H54 (cell line): ENCODE data around the gene PFN4.
"Not testable (repeated sequence)": the region's sequence is repeated elsewhere in the genome, so short reads cannot be mapped to it uniquely, and the experiment has no call there.

Experiments
- DNase-seq: peaks from one replicate; pipeline ENCODE4 v3.0.0; 2011; ENCODE audit warnings: low spot score, mixed read lengths; ENCODE audit not compliant: insufficient read length
- FAIRE-seq: peaks from 3 replicates; lab custom pipeline; 2011; peaks lifted over from hg19 to GRCh38; lab: Jason Lieb, UNC
- POLR2A ChIP-seq: IDR thresholded peaks from 2 replicates; pipeline ENCODE4 v1.6.1; 2011; ENCODE audit warnings: low read depth, mild to moderate bottlenecking, low read length

PFN4 gene

GRCh38 chr2:24125956-24126355 is 2.8 kb upstream of the PFN4 start:
- FAIRE-seq (no peak), DNase-seq (no peak)
- no peak for TF ChIP-seq POLR2A

GRCh38 chr2:24123922-24124580 is 917 bp upstream of the PFN4 start:
- FAIRE-seq, result no peak
- no peak for TF ChIP-seq POLR2A
- peak; percentile 29 for DNase-seq

- no peak for FAIRE-seq
Observed at GRCh38 chr2:24122366-24123194, 554 bp downstream of the PFN4 start.

GRCh38 chr2:24121469-24121868 is 1.7 kb downstream of the PFN4 start:
- no peak for FAIRE-seq
- TF ChIP-seq POLR2A, result no peak
- no peak for DNase-seq

More at GRCh38 chr2:24122366-24123194, 554 bp downstream of the PFN4 start:
- no peak for DNase-seq
- no peak for TF ChIP-seq POLR2A

- TF ChIP-seq POLR2A, result no peak
- no peak for DNase-seq
- no peak for FAIRE-seq
Observed at GRCh38 chr2:24121066-24121465, 2.1 kb downstream of the PFN4 start.

GRCh38 chr2:24117902-24118301 is 5.2 kb downstream of the PFN4 start:
- DNase-seq, result no peak
- TF ChIP-seq POLR2A, result no peak
- no peak for FAIRE-seq

GRCh38 chr2:24115057-24115456 is 8.1 kb downstream of the PFN4 start:
- FAIRE-seq, result no peak
- no peak for DNase-seq
- no peak for TF ChIP-seq POLR2A

GRCh38 chr2:24111407-24111901 is 11.7 kb downstream of the PFN4 start:
- peak; percentile 66 for FAIRE-seq

GRCh38 chr2:24110660-24111303 is 12.4 kb downstream of the PFN4 start:
- FAIRE-seq, result no peak
- DNase-seq, result no peak
- TF ChIP-seq POLR2A, result no peak

More at GRCh38 chr2:24111407-24111901, 11.7 kb downstream of the PFN4 start:
- TF ChIP-seq POLR2A, result no peak
- no peak for DNase-seq

GRCh38 chr2:24109431-24109830 is 13.7 kb downstream of the PFN4 start:
- not testable (repeated sequence) for FAIRE-seq

GRCh38 chr2:24107336-24107735 is 15.8 kb downstream of the PFN4 start:
- FAIRE-seq, result no peak
- TF ChIP-seq POLR2A, result no peak
- DNase-seq, result no peak

More at GRCh38 chr2:24109431-24109830, 13.7 kb downstream of the PFN4 start:
- not testable (repeated sequence) for DNase-seq

- FAIRE-seq (no peak), DNase-seq (no peak)
Observed at GRCh38 chr2:24106786-24107185, 16.3 kb downstream of the PFN4 start.

GRCh38 chr2:24105816-24106215 is 17.3 kb downstream of the PFN4 start:
- no peak for TF ChIP-seq POLR2A
- no peak for DNase-seq
- no peak for FAIRE-seq

More at GRCh38 chr2:24106786-24107185, 16.3 kb downstream of the PFN4 start:
- no peak for TF ChIP-seq POLR2A

- FAIRE-seq (no peak), DNase-seq (no peak)
- TF ChIP-seq POLR2A, result no peak
Observed at GRCh38 chr2:24104906-24105305, 18.2 kb downstream of the PFN4 start.
